ENCODE data around the gene OR6B2. TPM values are rescaled to one million over a fixed set of nuclear protein-coding genes. Genes with fewer than 3 reads are reported as not detected.

Gene OR6B2
- total RNA-seq, 1 donor from 2014 or later = 0.23 TPM

GRCh38 chr2:239997686-239998409, 32.4 kb downstream of the OR6B2 start:
- Mint-ChIP-seq H3K36me3 (ENCODE audit: low read depth, unreplicated experiment) (peaks cover 28% of the 10 kb centered on the region), H3K4me1 (ENCODE audit: unreplicated experiment) (no peaks in the 10 kb centered on the region), H3K9me3 (ENCODE audit: unreplicated experiment) (no peaks in the 10 kb centered on the region), H3K4me3 (ENCODE audit: unreplicated experiment) (no peak overlapping the region), H3K27me3 (ENCODE audit: unreplicated experiment) (peaks cover 3% of the 10 kb centered on the region), H3K27ac (ENCODE audit: unreplicated experiment) (no peak overlapping the region)
- TF ChIP-seq CTCF (IDR thresholded peaks at IDR 0.05; ENCODE audit: unreplicated experiment) = no peak
- no peak for DNase-seq (ENCODE audit: low spot score)

GRCh38 chr2:239994086-239994485, 36.1 kb downstream of the OR6B2 start:
- no peak for DNase-seq (ENCODE audit: low spot score)
- H3K4me1 Mint-ChIP-seq (ENCODE audit: unreplicated experiment) = no peaks in the 10 kb centered on the region
- peaks cover 26% of the 10 kb centered on the region for H3K36me3 Mint-ChIP-seq (ENCODE audit: low read depth, unreplicated experiment)
- no peak for TF ChIP-seq CTCF (IDR thresholded peaks at IDR 0.05; ENCODE audit: unreplicated experiment)
- H3K27me3 Mint-ChIP-seq (ENCODE audit: unreplicated experiment) = no peaks in the 10 kb centered on the region
- no peaks in the 10 kb centered on the region for H3K9me3 Mint-ChIP-seq (ENCODE audit: unreplicated experiment)
- H3K27ac Mint-ChIP-seq (ENCODE audit: unreplicated experiment) = no peak overlapping the region
- H3K4me3 Mint-ChIP-seq (ENCODE audit: unreplicated experiment) = no peak overlapping the region

GRCh38 chr2:239993291-239993690, 36.9 kb downstream of the OR6B2 start:
- Mint-ChIP-seq H3K4me1 (ENCODE audit: unreplicated experiment) (no peaks in the 10 kb centered on the region), H3K36me3 (ENCODE audit: low read depth, unreplicated experiment) (peaks cover 28% of the 10 kb centered on the region), H3K9me3 (ENCODE audit: unreplicated experiment) (no peaks in the 10 kb centered on the region), H3K27ac (ENCODE audit: unreplicated experiment) (no peak overlapping the region), H3K27me3 (ENCODE audit: unreplicated experiment) (no peaks in the 10 kb centered on the region), H3K4me3 (ENCODE audit: unreplicated experiment) (no peak overlapping the region)
- DNase-seq (ENCODE audit: low spot score) = no peak
- no peak for TF ChIP-seq CTCF (IDR thresholded peaks at IDR 0.05; ENCODE audit: unreplicated experiment)

- no peak overlapping the region for H3K27ac Mint-ChIP-seq (ENCODE audit: unreplicated experiment)
- H3K9me3 Mint-ChIP-seq (ENCODE audit: unreplicated experiment) = no peaks in the 10 kb centered on the region
- no peaks in the 10 kb centered on the region for H3K4me1 Mint-ChIP-seq (ENCODE audit: unreplicated experiment)
- H3K36me3 Mint-ChIP-seq (ENCODE audit: low read depth, unreplicated experiment) = peaks cover 32% of the 10 kb centered on the region
- no peaks in the 10 kb centered on the region for H3K27me3 Mint-ChIP-seq (ENCODE audit: unreplicated experiment)
- DNase-seq (ENCODE audit: low spot score) = peak; percentile 15
- H3K4me3 Mint-ChIP-seq (ENCODE audit: unreplicated experiment) = no peak overlapping the region
- TF ChIP-seq CTCF (IDR thresholded peaks at IDR 0.05; ENCODE audit: unreplicated experiment) = peak; percentile 85
Measured at GRCh38 chr2:239991689-239992314, 38.4 kb downstream of the OR6B2 start.

GRCh38 chr2:239990966-239991365, 39.3 kb downstream of the OR6B2 start:
- DNase-seq (ENCODE audit: low spot score) = no peak
- no peak overlapping the region for H3K4me3 Mint-ChIP-seq (ENCODE audit: unreplicated experiment)
- no peaks in the 10 kb centered on the region for H3K4me1 Mint-ChIP-seq (ENCODE audit: unreplicated experiment)
- H3K36me3 Mint-ChIP-seq (ENCODE audit: low read depth, unreplicated experiment) = peaks cover 40% of the 10 kb centered on the region
- no peak for TF ChIP-seq CTCF (IDR thresholded peaks at IDR 0.05; ENCODE audit: unreplicated experiment)
- H3K27me3 Mint-ChIP-seq (ENCODE audit: unreplicated experiment) = no peaks in the 10 kb centered on the region
- no peaks in the 10 kb centered on the region for H3K9me3 Mint-ChIP-seq (ENCODE audit: unreplicated experiment)
- no peak overlapping the region for H3K27ac Mint-ChIP-seq (ENCODE audit: unreplicated experiment)
